Upper lobe of right lung (tissue), 1 donor: ENCODE results near the gene MRPS12. TPM values are rescaled to one million over a fixed set of nuclear protein-coding genes. Genes with fewer than 3 reads are reported as not detected.
"Not testable (repeated sequence)": the region's sequence is repeated elsewhere in the genome, so short reads cannot be mapped to it uniquely, and the experiment has no call there.

Experiments used
- ATAC-seq: fragments of 200-7000 bp; cut with Tn5 transposase; one replicate; pipeline ENCODE4 v1.9.1; 2020; ENCODE audit warnings: mild to moderate bottlenecking, moderate library complexity
- DNase-seq: peaks from one replicate; pipeline ENCODE4 v3.0.0-alpha.2; 2020
- H3K27ac ChIP-seq: fragments of 200-600 bp; one replicate; pipeline ENCODE4 v1.8.0; 2022
- H3K27me3 ChIP-seq: fragments of 200-600 bp; one replicate; pipeline ENCODE4 v1.8.0; 2022; ENCODE audit warnings: mild to moderate bottlenecking
- H3K36me3 ChIP-seq: fragments of 200-600 bp; one replicate; pipeline ENCODE4 v1.8.0; 2022
- H3K4me1 ChIP-seq: fragments of 200-600 bp; one replicate; pipeline ENCODE4 v1.8.0; 2022
- H3K4me3 ChIP-seq: fragments of 200-600 bp; one replicate; pipeline ENCODE4 v1.8.0; 2022; ENCODE audit warnings: mild to moderate bottlenecking
- H3K9me3 ChIP-seq: fragments of 200-600 bp; one replicate; pipeline ENCODE4 v1.8.0; 2022
- CTCF ChIP-seq: fragments of 200-600 bp; IDR thresholded peaks from one replicate; pipeline ENCODE4 v1.8.0; 2022; ENCODE audit warnings: antibody characterized with exemption
- intact Hi-C: fragments of 100-400 bp; cut with DNase I; formaldehyde crosslinking; loops from one replicate; pipeline ENCODE4 v1.11.0; 2022
- total RNA-seq: library from RNA; stranded (reverse); fragmentation: NEBNext Ultra II Directional; extraction: Animal tissue kit (Norgen Biotek cat#: 25700); gene quantifications from one replicate; pipeline ENCODE4 v1.2.1, GENCODE V29; 2021
- donor health status: DM: no; HTN: yes; CAD: no; lungs with severe emphysema.

MRPS12 gene
- total RNA-seq, 1 donor from 2014 or later = 28.8 TPM

- H3K36me3 ChIP-seq = peaks cover 8% of the 10 kb centered on the region
- intact Hi-C loops = no loop called here
- no peaks in the 10 kb centered on the region for H3K9me3 ChIP-seq
- DNase-seq (no peak), ATAC-seq (no peak)
- no peak for TF ChIP-seq CTCF
- no peak overlapping the region for H3K27ac ChIP-seq
- H3K4me1 ChIP-seq = peaks cover 15% of the 10 kb centered on the region
- H3K4me3 ChIP-seq = no peak overlapping the region
- no peaks in the 10 kb centered on the region for H3K27me3 ChIP-seq
Observed at GRCh38 chr19:38933544-38933943, 2.8 kb downstream of the MRPS12 start.

GRCh38 chr19:38939957-38940356 lies 9.2 kb downstream of the MRPS12 start:
- peak overlapping the region; percentile 18 for H3K27ac ChIP-seq
- no peak overlapping the region for H3K4me3 ChIP-seq
- no peaks in the 10 kb centered on the region for H3K9me3 ChIP-seq
- DNase-seq = no peak
- H3K36me3 ChIP-seq = no peaks in the 10 kb centered on the region
- no peaks in the 10 kb centered on the region for H3K4me1 ChIP-seq
- ATAC-seq = no peak
- H3K27me3 ChIP-seq = no peaks in the 10 kb centered on the region
- no peak for TF ChIP-seq CTCF
- intact Hi-C loops = no loop called here

- H3K27me3 ChIP-seq, DNase-seq, H3K4me1 ChIP-seq, ATAC-seq, intact Hi-C loops, H3K27ac ChIP-seq, H3K4me3 ChIP-seq, H3K36me3 ChIP-seq, H3K9me3 ChIP-seq: not testable (repeated sequence)
Observed at GRCh38 chr19:38941466-38941865, 10.7 kb downstream of the MRPS12 start.

GRCh38 chr19:38941979-38942378 lies 11.2 kb downstream of the MRPS12 start:
- intact Hi-C loops = no loop called here
- no peak for DNase-seq

GRCh38 chr19:38942471-38943181 lies 11.9 kb downstream of the MRPS12 start:
- H3K36me3 ChIP-seq = no peaks in the 10 kb centered on the region
- H3K27me3 ChIP-seq = no peaks in the 10 kb centered on the region
- no peak for DNase-seq
- intact Hi-C loops = no loop called here
- no peaks in the 10 kb centered on the region for H3K9me3 ChIP-seq
- no peak for TF ChIP-seq CTCF
- no peak for ATAC-seq
- no peak overlapping the region for H3K27ac ChIP-seq
- no peaks in the 10 kb centered on the region for H3K4me1 ChIP-seq
- H3K4me3 ChIP-seq = no peak overlapping the region

More at GRCh38 chr19:38941979-38942378, 11.2 kb downstream of the MRPS12 start:
- Histone ChIP-seq H3K27ac (no peak overlapping the region), H3K36me3 (no peaks in the 10 kb centered on the region), H3K4me3 (no peak overlapping the region), H3K9me3 (no peaks in the 10 kb centered on the region), H3K4me1 (no peaks in the 10 kb centered on the region), H3K27me3 (no peaks in the 10 kb centered on the region)
- no peak for ATAC-seq
- TF ChIP-seq CTCF = no peak

- H3K9me3 ChIP-seq = no peaks in the 10 kb centered on the region
- H3K4me1 ChIP-seq = peaks cover 3% of the 10 kb centered on the region
- no peaks in the 10 kb centered on the region for H3K36me3 ChIP-seq
- no peak overlapping the region for H3K4me3 ChIP-seq
- H3K27ac ChIP-seq = no peak overlapping the region
- H3K27me3 ChIP-seq = no peaks in the 10 kb centered on the region
- no peak for DNase-seq
- no peak for ATAC-seq
- TF ChIP-seq CTCF = no peak
- intact Hi-C loops = no loop called here
Observed at GRCh38 chr19:38944981-38945506, 14.3 kb downstream of the MRPS12 start.
